Colonic mucosa (tissue), 4 donors: ENCODE data around the gene EGR4. TPM values are rescaled to one million over a fixed set of nuclear protein-coding genes. Genes with fewer than 3 reads are reported as not detected.

Experiments used
- DNase-seq: peaks from one replicate; pipeline ENCODE4 v3.0.0-alpha.2; 2020
- H3K27ac ChIP-seq: fragments of 200-600 bp; one replicate; pipeline ENCODE4 v1.8.0; 2021
- H3K27me3 ChIP-seq: fragments of 200-600 bp; one replicate; pipeline ENCODE4 v1.8.0; 2021
- H3K36me3 ChIP-seq: fragments of 200-600 bp; one replicate; pipeline ENCODE4 v1.8.0; 2021
- H3K4me1 ChIP-seq: fragments of 200-600 bp; one replicate; pipeline ENCODE4 v1.8.0; 2021; ENCODE audit warnings: mild to moderate bottlenecking
- H3K4me3 ChIP-seq: fragments of 200-600 bp; one replicate; pipeline ENCODE4 v1.8.0; 2021
- H3K9ac ChIP-seq, 2 donors: one replicate each; pipeline ENCODE4 v1.7.0; 2013; ENCODE audit warnings: control low read depth in 2 of 2, low read depth in 2 of 2, low read length in 2 of 2
- H3K9me3 ChIP-seq: fragments of 200-600 bp; one replicate; pipeline ENCODE4 v1.8.0; 2021
- intact Hi-C: fragments of 100-400 bp; cut with DNase I; formaldehyde crosslinking; loops from one replicate; pipeline ENCODE4 v1.14.1; 2022
- total RNA-seq, 2 donors: library from RNA; stranded (reverse); fragmentation: NEBNext Ultra II Directional in 1 of 2; extraction: Animal tissue kit (Norgen Biotek cat#: 25700) in 1 of 2; gene quantifications; one replicate each; pipeline ENCODE4 v1.2.1, GENCODE V29; 2021
- TF ChIP-seq, protein P1 (sequence below): fragments of 200-600 bp; IDR thresholded peaks from one replicate; pipeline ENCODE4 v1.8.0; 2022; ENCODE audit warnings: antibody characterized with exemption, mild to moderate bottlenecking
- donor health status: healthy.
- donor health status: DM: no; HTN: no; CAD: no.
- donor health status: DM: no; HTN: no; CAD: no.

Gene EGR4
- total RNA-seq, 2 donors from 2014 or later = not detected

DNA sequence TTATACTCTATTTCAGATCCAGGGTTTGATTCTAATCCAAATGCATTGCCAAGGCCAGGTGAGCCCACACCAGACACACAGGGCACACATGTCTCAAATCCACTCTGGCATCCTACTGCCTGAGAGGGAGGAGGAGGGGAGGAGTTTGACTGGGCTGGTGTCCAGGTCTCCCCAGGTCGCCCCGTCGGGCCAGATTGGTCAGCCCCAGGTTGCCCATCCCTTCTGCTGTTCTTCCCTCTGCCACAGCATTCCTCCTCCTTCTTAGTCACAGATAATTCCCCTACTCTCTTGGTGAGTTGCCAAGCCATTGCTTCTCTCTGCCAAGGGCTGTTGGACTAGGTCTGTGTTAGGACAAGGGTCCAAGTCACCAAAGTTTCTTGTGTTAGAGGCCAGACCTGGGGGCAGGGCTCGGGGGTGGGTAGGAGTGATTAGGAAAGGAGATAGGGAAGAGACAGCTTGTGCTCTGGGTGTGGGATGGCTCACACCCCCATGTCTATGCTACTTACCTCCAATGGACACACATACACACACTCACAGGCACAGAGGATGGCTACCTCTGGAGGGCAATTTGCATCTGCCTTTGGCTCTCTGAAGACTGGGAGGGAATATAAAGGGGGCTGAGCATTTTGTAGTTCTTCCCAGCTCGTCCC, 2.5 kb upstream of the EGR4 start:
- H3K36me3 ChIP-seq = no peaks in the 10 kb centered on the region
- no peak overlapping the region for H3K4me3 ChIP-seq
- TF ChIP-seq, protein P1, sequence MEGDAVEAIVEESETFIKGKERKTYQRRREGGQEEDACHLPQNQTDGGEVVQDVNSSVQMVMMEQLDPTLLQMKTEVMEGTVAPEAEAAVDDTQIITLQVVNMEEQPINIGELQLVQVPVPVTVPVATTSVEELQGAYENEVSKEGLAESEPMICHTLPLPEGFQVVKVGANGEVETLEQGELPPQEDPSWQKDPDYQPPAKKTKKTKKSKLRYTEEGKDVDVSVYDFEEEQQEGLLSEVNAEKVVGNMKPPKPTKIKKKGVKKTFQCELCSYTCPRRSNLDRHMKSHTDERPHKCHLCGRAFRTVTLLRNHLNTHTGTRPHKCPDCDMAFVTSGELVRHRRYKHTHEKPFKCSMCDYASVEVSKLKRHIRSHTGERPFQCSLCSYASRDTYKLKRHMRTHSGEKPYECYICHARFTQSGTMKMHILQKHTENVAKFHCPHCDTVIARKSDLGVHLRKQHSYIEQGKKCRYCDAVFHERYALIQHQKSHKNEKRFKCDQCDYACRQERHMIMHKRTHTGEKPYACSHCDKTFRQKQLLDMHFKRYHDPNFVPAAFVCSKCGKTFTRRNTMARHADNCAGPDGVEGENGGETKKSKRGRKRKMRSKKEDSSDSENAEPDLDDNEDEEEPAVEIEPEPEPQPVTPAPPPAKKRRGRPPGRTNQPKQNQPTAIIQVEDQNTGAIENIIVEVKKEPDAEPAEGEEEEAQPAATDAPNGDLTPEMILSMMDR = no peak
- H3K27ac ChIP-seq = no peak overlapping the region
- peaks cover 6% of the 10 kb centered on the region for H3K4me1 ChIP-seq
- intact Hi-C loops = no loop called here
- DNase-seq = no peak
- no peak overlapping the region for H3K9ac ChIP-seq
- H3K27me3 ChIP-seq = peaks cover 54% of the 10 kb centered on the region
- H3K9me3 ChIP-seq = no peaks in the 10 kb centered on the region

DNA sequence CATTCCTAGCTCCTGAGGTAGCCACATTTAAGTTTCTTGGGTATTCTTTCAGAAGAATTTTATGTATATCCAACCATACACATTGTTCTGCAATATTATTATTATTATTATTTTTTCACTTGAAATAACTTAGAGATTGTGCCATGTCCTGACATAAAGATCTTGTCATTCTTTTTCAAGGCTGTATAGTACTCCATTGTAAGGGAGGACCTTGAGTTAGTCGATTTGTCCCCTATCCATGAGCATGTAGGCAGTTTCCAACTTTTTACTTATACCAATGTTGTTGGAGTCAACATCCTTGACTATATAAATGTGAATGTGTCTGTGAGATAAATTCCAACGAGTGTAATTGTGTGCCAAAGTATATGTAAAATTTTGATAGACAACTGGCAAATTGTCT, 891 bp upstream of the EGR4 start:
- peaks cover 6% of the 10 kb centered on the region for H3K4me1 ChIP-seq
- intact Hi-C loops = no loop called here
- H3K36me3 ChIP-seq = no peaks in the 10 kb centered on the region
- no peak overlapping the region for H3K27ac ChIP-seq
- TF ChIP-seq, protein P1 = no peak
- no peak overlapping the region for H3K9ac ChIP-seq
- H3K4me3 ChIP-seq = no peak overlapping the region
- DNase-seq = no peak
- H3K9me3 ChIP-seq = no peaks in the 10 kb centered on the region
- H3K27me3 ChIP-seq = peaks cover 66% of the 10 kb centered on the region

DNA sequence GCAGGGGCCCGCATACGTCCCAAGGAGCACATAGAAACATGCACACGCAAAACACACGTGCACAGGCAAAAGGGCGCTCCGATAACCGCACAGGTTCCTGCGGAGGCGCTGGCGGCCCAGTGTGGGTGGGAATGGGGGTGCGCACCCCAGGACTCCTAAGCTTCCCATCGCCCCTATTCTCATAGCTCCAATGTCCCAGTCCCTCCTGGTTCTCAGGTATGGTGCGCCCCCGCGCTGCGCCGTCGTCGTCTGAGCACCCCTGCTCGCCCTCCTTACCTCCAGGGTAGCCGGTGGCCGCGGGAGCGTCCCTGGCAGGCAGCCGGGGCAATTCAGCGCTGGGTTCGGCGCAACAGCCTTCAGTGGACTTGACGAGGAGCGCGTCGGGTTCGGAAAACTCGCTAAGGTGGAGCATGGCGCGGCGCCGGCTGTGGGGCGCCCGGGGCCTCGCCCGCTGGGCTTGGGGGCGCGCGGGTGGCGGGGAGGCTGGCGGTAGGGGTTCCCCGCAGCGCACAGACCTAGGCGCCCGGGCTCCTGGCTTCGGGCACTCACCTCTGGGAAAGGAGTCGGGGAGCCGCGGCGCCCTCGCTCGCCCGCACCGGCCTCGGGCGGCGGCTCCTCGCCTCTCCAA, 328 bp downstream of the EGR4 start:
- Histone ChIP-seq H3K27me3 (peaks cover 66% of the 10 kb centered on the region), H3K9ac (no peak overlapping the region), H3K27ac (no peak overlapping the region), H3K4me1 (peaks cover 6% of the 10 kb centered on the region), H3K36me3 (no peaks in the 10 kb centered on the region), H3K9me3 (no peaks in the 10 kb centered on the region), H3K4me3 (peak overlapping the region; percentile 34)
- intact Hi-C loops = no loop called here
- TF ChIP-seq, protein P1 = no peak
- no peak for DNase-seq

DNA sequence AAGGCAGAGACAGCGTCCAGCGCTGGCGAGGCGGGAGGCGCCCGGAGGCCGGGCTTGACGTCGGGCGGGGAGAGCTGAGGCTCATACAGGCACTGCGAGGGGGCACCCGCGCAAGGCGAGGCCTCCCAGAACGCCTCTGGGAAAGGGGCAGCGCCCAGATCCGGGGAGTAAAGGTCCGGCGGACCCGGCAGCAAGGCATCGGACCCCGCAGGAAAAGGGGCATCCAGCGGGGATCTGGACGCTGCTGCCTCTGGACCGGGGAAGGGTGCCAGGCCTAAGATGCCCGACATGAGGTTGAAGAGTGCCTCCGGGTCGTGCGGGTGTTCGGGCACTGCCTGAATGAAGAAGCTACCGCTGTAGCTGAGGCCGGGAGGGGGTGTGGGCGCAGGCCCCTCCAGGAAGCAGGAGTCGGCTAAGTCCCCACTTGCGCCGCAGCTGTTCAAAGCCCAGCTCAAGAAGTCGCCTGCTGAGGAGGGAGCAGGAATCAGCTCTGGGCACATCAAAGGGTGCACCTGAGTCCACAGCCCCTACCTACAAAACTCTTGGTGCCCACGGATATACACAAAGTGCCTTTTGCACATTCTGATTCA, 937 bp downstream of the EGR4 start:
- no peaks in the 10 kb centered on the region for H3K36me3 ChIP-seq
- H3K4me1 ChIP-seq = peaks cover 6% of the 10 kb centered on the region
- no peak for DNase-seq
- H3K9ac ChIP-seq = no peak overlapping the region
- intact Hi-C loops = no loop called here
- H3K9me3 ChIP-seq = no peaks in the 10 kb centered on the region
- peaks cover 66% of the 10 kb centered on the region for H3K27me3 ChIP-seq
- H3K27ac ChIP-seq = no peak overlapping the region
- TF ChIP-seq, protein P1 = no peak
- H3K4me3 ChIP-seq = no peak overlapping the region

DNA sequence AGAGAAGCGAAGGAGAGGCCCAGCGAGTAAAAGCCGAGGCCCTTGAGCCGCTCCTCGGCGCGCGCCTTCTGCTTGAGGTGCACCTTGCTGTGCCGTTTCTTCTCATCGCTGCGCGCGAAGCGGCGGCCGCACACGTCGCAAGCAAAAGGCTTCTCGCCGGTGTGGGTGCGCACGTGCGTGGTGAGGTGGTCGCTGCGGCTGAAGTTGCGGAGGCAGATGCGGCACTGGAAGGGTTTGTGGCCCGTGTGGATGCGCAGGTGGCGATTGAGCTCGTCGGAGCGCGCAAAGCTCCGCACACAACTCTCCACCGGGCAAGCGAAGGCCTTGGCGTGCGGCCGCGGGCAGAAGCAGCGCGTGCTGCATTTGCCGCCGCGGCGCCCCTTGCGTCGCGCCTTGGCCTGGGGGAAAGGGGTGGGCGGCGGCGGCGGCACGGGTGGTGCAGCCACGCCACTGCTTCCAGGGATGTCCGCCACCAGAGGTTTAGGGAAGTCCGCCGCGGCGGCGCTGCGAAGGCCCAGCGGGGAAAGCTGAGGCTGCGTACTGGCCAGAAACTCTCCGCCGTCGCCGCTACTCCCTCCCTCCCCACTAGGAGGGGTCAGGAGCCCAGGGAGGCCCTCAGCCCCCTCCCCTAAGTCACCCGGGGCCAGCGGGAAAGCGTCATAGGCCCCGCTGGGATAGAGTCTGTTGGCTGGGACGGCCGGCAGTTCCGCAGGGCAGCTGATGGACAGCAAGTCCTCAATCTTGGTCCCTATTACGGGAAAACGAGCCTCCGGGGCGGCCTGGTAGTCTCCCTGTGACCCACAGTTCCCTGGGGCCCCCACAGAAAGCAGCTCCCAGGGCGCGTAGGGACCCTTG, 1.7 kb downstream of the EGR4 start:
- H3K9me3 ChIP-seq = no peaks in the 10 kb centered on the region
- H3K36me3 ChIP-seq = no peaks in the 10 kb centered on the region
- H3K9ac ChIP-seq = no peak overlapping the region
- TF ChIP-seq, protein P1 = no peak
- no peak for DNase-seq
- peak overlapping the region; percentile 8 for H3K4me3 ChIP-seq
- H3K27ac ChIP-seq = no peak overlapping the region
- intact Hi-C loops = no loop called here
- H3K27me3 ChIP-seq = peaks cover 66% of the 10 kb centered on the region
- H3K4me1 ChIP-seq = peaks cover 6% of the 10 kb centered on the region
